ENCODE results near the gene RAPSN.
"Not testable (repeated sequence)": the region's sequence is repeated elsewhere in the genome, so short reads cannot be mapped to it uniquely, and the experiment has no call there.

Gene RAPSN

DNA sequence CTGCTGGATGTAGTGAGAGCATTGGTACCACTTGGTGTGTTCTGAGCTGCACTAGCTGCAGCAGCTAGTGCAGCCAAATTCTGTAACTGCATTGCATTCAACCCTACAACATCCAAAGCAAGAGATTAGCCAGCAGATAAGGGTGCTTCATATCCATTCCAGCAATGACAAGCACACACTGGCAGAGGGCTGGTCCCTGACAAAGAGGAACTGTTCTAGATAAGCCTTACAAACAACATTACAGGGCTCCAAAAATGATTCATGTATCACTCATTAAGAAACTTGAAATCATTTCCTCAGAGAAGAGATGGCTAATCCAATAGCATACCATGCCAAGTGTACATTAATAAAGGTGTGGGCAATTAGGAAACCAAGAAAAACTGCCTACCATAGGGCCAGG, 28.4 kb upstream of the RAPSN start:
- peaks cover 7% of the 10 kb centered on the region for H3K36me3 Mint-ChIP-seq
- H3K9me3 Mint-ChIP-seq (ENCODE audit: low read depth), result no peaks in the 10 kb centered on the region
- H3K4me3 Mint-ChIP-seq, result no peak overlapping the region
- H3K4me1 Mint-ChIP-seq (ENCODE audit: low read depth), result no peaks in the 10 kb centered on the region
- H3K27me3 Mint-ChIP-seq, result no peaks in the 10 kb centered on the region
- peak overlapping the region; percentile 58 for H3K27ac Mint-ChIP-seq

GRCh38 chr11:47470671-47471070, 21.7 kb upstream of the RAPSN start:
- Mint-ChIP-seq H3K27me3 (no peaks in the 10 kb centered on the region), H3K36me3 (peaks cover 4% of the 10 kb centered on the region), H3K9me3 (ENCODE audit: low read depth) (no peaks in the 10 kb centered on the region), H3K27ac (peak overlapping the region; percentile 50), H3K4me1 (ENCODE audit: low read depth) (peaks cover 3% of the 10 kb centered on the region), H3K4me3 (no peak overlapping the region)

DNA sequence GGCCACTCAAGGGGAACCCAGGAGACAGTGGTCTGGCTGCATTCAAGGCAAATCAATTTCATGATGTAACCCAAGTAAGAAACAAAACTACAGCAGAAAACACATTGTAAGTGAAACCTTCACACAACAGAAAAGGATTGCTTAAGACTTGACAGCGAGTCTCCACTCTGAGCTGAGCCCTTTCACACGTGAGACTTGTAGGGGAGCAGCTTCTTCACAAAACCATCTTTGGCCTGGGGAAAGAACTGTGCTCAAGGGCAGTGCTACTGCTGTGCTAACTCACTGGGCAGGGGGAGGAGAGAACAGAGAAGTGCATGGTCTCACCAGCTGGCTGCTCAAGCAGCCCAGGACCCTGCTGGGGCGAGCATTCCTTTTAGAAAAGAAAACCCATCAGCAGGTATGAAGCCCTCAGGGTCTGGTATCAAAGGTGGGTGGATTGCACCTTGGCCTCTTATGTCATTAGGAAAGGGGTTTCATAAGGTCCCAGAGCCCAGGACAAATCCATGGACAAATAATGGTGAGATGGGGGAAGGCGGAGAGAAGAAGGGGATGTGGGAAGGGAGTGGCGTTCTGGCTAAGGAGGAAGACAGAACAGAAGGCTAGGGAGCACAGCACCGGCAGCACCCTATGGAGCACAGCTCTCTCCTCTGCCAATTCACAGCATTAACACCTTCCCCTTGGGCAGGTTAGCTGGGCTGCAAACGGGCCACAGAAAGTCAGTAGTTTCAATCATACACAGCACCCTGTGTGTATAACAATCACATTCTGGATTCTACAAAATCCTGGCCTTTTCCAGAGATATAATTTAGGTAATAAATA, 20.6 kb upstream of the RAPSN start:
- Mint-ChIP-seq H3K36me3 (peaks cover 2% of the 10 kb centered on the region), H3K27ac (peak overlapping the region; percentile 22), H3K4me1 (ENCODE audit: low read depth) (peaks cover 3% of the 10 kb centered on the region), H3K9me3 (ENCODE audit: low read depth) (no peaks in the 10 kb centered on the region), H3K27me3 (no peaks in the 10 kb centered on the region), H3K4me3 (no peak overlapping the region)

- Mint-ChIP-seq H3K9me3 (ENCODE audit: low read depth) (no peaks in the 10 kb centered on the region), H3K36me3 (no peaks in the 10 kb centered on the region), H3K27me3 (no peaks in the 10 kb centered on the region), H3K4me3 (no peak overlapping the region), H3K4me1 (ENCODE audit: low read depth) (peaks cover 3% of the 10 kb centered on the region), H3K27ac (peak overlapping the region; percentile 2)
These were observed 19.8 kb upstream of the RAPSN start for GRCh38 chr11:47468598-47469214.

GRCh38 chr11:47467357-47467756, 18.4 kb upstream of the RAPSN start:
- Mint-ChIP-seq H3K27ac (peak overlapping the region; percentile 50), H3K9me3 (ENCODE audit: low read depth) (no peaks in the 10 kb centered on the region), H3K4me3 (no peak overlapping the region), H3K36me3 (no peaks in the 10 kb centered on the region), H3K4me1 (ENCODE audit: low read depth) (peaks cover 3% of the 10 kb centered on the region), H3K27me3 (no peaks in the 10 kb centered on the region)

DNA sequence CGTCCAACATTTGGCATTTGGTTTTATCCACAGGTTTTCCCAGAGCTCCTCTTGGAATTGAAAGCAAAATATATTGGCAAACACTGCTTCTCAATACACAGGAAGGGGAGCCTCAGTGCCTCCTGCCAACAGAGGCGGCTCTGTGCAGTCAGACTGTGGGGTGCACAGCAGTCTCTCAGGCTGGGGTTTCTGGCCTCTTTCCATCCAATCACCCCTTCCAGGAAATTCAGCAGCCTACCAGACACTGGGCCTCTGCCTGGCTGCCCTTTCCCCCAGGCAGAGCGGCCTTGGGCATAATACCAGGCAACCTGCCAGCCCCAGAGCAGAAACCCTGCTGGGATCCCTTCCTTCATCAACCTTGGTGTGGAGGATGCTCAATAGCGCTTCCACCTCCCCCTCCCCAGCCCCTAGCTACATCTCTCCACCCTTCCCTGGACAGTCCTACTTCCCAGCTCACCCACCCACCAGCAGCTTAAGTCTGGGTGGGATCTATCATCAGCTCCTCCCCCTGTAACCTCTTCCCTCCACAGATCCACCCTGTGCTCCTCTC, 17.8 kb upstream of the RAPSN start:
- Mint-ChIP-seq H3K9me3 (ENCODE audit: low read depth) (no peaks in the 10 kb centered on the region), H3K4me3 (no peak overlapping the region), H3K4me1 (ENCODE audit: low read depth) (peaks cover 3% of the 10 kb centered on the region), H3K27ac (no peak overlapping the region), H3K36me3 (no peaks in the 10 kb centered on the region), H3K27me3 (no peaks in the 10 kb centered on the region)

- H3K27ac Mint-ChIP-seq, result peak overlapping the region; percentile 61
- H3K4me3 Mint-ChIP-seq, result no peak overlapping the region
- no peaks in the 10 kb centered on the region for H3K27me3 Mint-ChIP-seq
- peaks cover 3% of the 10 kb centered on the region for H3K4me1 Mint-ChIP-seq (ENCODE audit: low read depth)
- H3K36me3 Mint-ChIP-seq, result no peaks in the 10 kb centered on the region
- H3K9me3 Mint-ChIP-seq (ENCODE audit: low read depth), result no peaks in the 10 kb centered on the region
These were observed 17.3 kb upstream of the RAPSN start for GRCh38 chr11:47466201-47466600.

DNA sequence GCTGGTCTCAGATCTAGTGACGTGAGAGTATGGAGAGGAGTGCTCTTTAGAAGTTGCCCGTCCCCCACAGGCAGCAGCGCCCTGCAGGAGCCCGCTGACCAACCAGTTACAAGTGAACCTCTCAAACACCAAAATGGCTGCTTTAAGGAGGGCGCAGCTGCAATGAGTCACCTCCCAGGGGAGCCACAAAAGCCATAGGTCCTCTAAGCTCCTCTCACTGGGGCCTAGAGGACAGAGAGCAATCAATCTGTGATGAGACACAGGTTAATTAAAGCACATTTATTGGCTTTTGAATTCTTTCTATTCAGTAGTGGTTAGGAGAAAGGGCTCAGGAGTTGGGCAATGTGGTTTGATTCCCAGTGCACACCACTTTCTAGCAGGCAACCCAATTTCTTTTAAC, 15.5 kb upstream of the RAPSN start:
- Mint-ChIP-seq H3K4me3 (no peak overlapping the region), H3K27ac (peak overlapping the region; percentile 54), H3K36me3 (no peaks in the 10 kb centered on the region), H3K27me3 (no peaks in the 10 kb centered on the region), H3K4me1 (ENCODE audit: low read depth) (peaks cover 3% of the 10 kb centered on the region), H3K9me3 (ENCODE audit: low read depth) (no peaks in the 10 kb centered on the region)

- Mint-ChIP-seq H3K9me3 (ENCODE audit: low read depth) (no peaks in the 10 kb centered on the region), H3K4me1 (ENCODE audit: low read depth) (no peaks in the 10 kb centered on the region), H3K36me3 (no peaks in the 10 kb centered on the region), H3K27me3 (no peaks in the 10 kb centered on the region), H3K4me3 (no peak overlapping the region), H3K27ac (peak overlapping the region; percentile 73)
These were observed 12.9 kb upstream of the RAPSN start for GRCh38 chr11:47461876-47462275.

DNA sequence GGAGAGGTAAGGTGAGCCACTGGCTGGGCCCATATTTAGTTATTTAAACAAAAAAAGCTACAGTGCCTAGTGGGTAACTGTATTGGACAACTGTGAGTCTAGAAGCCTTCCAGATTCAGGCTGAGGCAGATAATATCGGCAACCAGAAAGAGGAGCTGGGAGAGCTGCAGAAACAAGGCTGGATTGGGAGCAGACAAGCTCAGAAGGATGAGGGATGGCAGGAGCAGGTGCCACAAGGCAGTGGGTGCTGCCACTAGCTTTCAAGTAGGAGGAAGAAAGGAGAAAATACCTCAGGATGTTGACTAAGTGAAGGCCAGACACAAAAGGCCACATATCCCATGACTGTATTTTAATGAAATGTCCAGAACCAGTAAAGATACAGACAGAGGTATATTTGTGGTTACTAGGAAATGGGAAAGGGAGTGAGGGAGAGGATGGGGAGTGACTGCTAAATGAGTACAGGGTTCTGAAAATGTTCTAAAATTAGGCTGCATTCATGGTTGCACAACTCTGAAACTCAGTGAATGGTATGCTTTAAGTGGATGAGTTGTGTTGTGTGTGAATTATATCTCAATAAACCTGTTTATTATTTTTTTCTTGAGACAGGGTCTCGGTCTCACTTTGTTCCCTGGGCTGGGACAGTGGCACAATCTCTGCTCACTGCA, 11.8 kb upstream of the RAPSN start:
- Mint-ChIP-seq H3K36me3 (no peaks in the 10 kb centered on the region), H3K27me3 (no peaks in the 10 kb centered on the region), H3K9me3 (ENCODE audit: low read depth) (no peaks in the 10 kb centered on the region), H3K4me3 (no peak overlapping the region), H3K4me1 (ENCODE audit: low read depth) (no peaks in the 10 kb centered on the region), H3K27ac (peak overlapping the region; percentile 46)

DNA sequence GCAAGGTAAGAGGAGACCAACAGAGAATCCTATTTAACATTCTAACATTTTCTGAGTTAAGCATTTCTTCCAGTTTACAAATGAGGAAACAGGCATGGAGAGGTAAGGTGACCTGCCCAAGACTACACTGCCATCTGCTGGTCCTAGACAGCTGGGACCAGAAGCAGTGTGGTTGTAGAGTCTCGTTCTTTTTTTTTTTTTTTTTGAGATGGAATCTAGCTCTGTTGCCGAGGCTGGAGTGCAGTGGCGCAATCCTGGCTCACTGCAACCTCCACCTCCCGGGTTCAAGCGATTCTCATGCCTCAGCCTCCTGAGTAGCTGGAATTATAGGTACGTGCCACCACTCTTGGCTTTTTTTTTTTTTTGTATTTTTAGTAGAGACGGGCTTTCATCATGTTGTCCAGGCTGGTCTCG, 5.3 kb upstream of the RAPSN start:
- not testable (repeated sequence) for H3K27me3 Mint-ChIP-seq; H3K4me3 Mint-ChIP-seq; H3K9me3 Mint-ChIP-seq (ENCODE audit: low read depth); H3K27ac Mint-ChIP-seq; H3K4me1 Mint-ChIP-seq (ENCODE audit: low read depth); H3K36me3 Mint-ChIP-seq

- Mint-ChIP-seq H3K9me3 (ENCODE audit: low read depth) (no peaks in the 10 kb centered on the region), H3K4me1 (ENCODE audit: low read depth) (no peaks in the 10 kb centered on the region), H3K4me3 (no peak overlapping the region), H3K27me3 (no peaks in the 10 kb centered on the region), H3K36me3 (no peaks in the 10 kb centered on the region), H3K27ac (no peak overlapping the region)
These were observed 4.4 kb upstream of the RAPSN start for GRCh38 chr11:47453365-47453764.

- no peaks in the 10 kb centered on the region for H3K27me3 Mint-ChIP-seq
- H3K36me3 Mint-ChIP-seq, result no peaks in the 10 kb centered on the region
- no peaks in the 10 kb centered on the region for H3K9me3 Mint-ChIP-seq (ENCODE audit: low read depth)
These were observed 3.1 kb upstream of the RAPSN start for GRCh38 chr11:47451990-47452389.

GRCh38 chr11:47451436-47451835, 2.5 kb upstream of the RAPSN start:
- Mint-ChIP-seq H3K27me3 (no peaks in the 10 kb centered on the region), H3K36me3 (no peaks in the 10 kb centered on the region), H3K4me1 (ENCODE audit: low read depth) (no peaks in the 10 kb centered on the region), H3K27ac (no peak overlapping the region), H3K9me3 (ENCODE audit: low read depth) (no peaks in the 10 kb centered on the region), H3K4me3 (no peak overlapping the region)

More at GRCh38 chr11:47451990-47452389, 3.1 kb upstream of the RAPSN start:
- Mint-ChIP-seq H3K4me1 (ENCODE audit: low read depth) (no peaks in the 10 kb centered on the region), H3K27ac (no peak overlapping the region), H3K4me3 (no peak overlapping the region)

GRCh38 chr11:47449541-47449940, 605 bp upstream of the RAPSN start:
- no peak overlapping the region for H3K4me3 Mint-ChIP-seq
- H3K27me3 Mint-ChIP-seq, result no peaks in the 10 kb centered on the region
- no peaks in the 10 kb centered on the region for H3K4me1 Mint-ChIP-seq (ENCODE audit: low read depth)
- H3K9me3 Mint-ChIP-seq (ENCODE audit: low read depth), result no peaks in the 10 kb centered on the region
- no peak overlapping the region for H3K27ac Mint-ChIP-seq
- no peaks in the 10 kb centered on the region for H3K36me3 Mint-ChIP-seq
